GM19239 (cell line): Measurements from ENCODE around the gene C4B.
"Not testable (repeated sequence)": the region's sequence is repeated elsewhere in the genome, so short reads cannot be mapped to it uniquely, and the experiment has no call there.

Experiments used
- DNase-seq: peaks from one replicate; pipeline ENCODE4 v3.0.0; 2011; ENCODE audit warnings: low spot score; ENCODE audit not compliant: insufficient read length
- FAIRE-seq: peaks from 2 replicates; lab custom pipeline; 2011; peaks lifted over from hg19 to GRCh38; lab: Jason Lieb, UNC

Gene C4B

DNA sequence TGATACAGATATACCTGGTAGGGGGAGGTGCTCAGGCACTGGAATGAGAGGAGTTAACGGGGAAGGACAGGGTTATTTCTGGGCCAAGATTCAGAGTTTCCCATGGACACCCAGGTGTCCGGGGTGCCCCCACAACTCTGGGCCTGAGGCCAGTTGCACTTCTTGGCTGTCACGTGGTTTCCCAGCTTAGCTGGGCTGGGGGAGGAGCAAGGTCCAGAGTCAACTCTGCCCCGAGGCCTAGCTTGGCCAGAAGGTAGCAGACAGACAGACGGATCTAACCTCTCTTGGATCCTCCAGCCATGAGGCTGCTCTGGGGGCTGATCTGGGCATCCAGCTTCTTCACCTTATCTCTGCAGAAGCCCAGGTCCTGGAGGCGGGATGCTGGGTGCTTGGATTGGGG, at the start of gene C4B:
Gene C4B (plus strand): TSS at position 249 of the 400 bp plus-strand sequence. CDS start 51 bp downstream, at position 300.
- not testable (repeated sequence) for FAIRE-seq, DNase-seq

DNA sequence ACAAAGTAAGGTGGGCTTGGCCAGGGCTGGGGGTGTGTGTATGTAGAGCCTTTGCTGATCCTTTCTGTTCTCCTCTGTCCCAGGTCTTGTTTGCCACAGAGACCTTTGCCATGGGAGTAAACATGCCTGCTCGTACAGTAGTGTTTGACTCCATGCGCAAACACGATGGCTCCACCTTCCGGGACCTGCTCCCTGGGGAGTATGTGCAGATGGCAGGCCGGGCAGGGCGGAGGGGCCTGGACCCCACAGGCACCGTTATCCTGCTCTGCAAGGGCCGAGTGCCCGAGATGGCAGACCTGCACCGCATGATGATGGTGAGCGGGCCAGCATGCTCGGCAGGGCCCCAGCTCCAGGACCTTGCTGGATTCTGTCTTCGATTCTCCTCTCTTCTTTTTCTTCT, 48.9 kb upstream of the C4B start:
- no peak for FAIRE-seq
- DNase-seq = no peak

DNA sequence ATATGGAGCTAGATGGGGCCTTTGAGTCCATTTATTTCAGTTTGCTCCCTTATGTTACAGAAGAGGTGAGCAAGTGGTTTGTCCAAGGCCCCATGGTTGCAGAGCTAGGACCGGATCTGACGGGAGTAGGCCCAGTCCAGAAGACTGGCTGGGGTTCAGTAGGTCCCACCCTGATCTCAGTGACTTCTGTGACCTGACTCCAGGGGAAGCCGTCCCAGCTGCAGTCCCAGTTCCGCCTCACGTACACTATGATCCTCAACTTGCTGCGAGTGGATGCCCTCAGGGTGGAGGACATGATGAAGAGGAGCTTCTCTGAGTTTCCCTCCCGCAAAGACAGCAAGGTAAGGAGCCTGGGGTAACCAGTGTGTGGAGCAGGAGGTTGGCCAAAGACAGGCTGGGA, 48.1 kb upstream of the C4B start:
- DNase-seq (no peak), FAIRE-seq (no peak)

DNA sequence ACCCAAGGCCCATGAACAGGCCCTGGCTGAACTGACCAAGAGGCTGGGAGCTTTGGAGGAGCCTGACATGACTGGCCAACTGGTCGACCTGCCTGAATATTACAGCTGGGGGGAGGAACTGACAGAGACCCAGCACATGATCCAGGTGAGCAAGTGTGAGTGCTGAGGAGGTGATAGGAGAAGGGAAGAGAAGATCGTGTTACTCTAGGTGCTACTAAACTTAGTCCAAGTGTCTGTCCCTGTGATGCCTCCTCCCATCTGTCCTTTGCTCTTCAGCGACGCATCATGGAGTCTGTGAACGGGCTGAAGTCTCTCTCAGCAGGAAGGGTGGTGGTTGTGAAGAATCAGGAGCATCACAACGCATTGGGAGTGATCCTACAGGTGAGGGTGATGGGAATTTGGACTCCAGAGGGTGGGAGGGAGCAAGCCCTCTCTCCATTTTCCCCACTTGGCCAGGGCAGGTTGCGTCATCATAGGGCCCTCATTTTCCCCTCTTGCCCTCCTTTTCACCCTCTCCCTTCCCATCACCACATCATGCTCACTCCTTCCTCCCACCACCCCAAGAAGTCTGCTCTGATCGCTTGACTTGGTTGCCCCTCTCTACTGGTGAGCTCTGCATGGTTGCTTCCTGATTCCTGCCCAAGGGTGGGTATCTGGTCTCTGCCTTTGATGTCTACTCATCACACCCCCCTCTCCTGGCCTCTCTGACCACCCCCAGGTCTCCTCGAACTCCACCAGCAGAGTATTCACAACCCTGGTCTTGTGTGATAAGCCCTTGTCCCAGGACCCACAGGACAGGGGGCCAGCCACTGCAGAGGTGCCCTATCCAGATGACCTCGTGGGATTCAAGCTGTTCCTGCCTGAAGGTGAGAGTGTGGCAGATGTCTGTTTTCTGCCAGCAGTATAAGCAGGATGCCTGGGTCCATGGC, 47.3 kb upstream of the C4B start:
- DNase-seq = no peak
- no peak for FAIRE-seq

DNA sequence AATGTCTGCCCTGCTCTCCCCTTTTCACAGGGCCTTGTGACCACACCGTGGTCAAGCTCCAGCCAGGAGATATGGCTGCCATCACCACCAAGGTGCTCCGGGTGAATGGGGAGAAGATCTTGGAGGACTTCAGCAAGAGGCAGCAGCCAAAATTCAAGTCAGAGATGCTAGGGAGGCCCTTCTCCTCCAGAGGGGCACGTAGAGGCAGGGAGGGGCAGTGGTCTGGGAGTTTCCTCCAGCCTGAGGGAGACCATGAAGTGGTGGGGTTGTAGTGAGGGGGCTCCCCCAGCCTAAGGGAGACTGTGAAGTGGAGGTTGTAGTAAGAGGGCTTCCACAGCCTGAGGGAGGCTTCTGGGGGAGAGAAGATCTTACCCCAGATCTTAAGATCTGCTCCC, 46.7 kb upstream of the C4B start:
- no peak for DNase-seq
- no peak for FAIRE-seq

DNA sequence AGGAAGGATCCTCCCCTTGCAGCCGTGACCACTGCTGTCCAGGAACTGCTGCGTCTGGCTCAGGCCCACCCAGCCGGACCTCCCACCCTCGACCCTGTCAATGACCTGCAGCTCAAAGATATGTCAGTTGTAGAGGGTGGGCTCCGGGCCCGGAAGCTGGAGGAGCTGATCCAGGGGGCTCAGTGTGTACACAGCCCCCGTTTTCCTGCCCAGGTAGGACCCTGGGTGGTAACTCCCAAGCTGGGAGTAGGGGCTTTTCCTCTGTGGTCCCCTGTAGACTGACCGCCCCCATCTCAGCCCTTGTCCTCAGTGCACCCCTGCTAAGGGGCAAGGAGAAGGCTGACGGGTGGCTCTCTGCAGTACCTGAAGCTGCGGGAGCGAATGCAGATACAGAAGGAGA, 46.3 kb upstream of the C4B start:
- FAIRE-seq (no peak), DNase-seq (no peak)

DNA sequence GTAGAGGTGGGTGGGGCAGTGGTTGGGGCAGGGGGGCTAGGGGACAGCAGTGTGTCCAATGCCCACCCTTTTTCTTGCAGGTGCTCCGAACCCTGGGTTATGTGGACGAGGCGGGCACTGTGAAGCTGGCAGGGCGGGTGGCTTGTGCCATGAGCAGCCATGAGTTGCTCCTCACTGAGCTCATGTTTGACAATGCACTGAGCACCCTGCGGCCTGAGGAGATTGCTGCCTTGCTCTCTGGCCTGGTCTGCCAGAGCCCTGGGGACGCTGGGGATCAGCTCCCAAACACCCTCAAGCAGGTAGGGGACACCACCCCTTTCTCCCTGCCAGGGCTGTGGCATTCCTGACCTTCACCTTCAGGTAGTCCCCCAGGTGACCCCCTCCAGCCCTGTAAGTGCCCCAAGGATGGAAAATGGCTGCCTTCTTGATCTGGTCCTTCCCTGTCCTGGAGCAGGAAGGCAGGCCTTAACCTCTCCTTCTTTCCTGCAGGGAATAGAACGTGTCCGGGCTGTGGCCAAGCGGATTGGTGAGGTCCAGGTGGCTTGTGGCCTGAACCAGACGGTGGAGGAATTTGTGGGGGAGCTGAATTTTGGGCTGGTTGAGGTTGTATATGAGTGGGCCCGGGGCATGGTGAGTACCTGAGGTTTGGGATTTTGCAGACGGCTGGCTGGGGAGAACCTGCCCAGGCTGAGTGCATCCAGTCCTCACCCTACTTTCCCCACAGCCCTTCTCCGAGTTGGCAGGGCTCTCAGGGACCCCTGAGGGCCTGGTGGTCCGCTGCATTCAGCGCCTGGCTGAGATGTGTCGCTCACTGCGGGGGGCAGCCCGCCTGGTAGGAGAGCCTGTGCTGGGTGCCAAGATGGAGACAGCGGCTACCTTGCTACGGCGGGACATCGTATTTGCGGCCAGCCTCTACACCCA, 45.5 kb upstream of the C4B start:
- no peak for FAIRE-seq

DNA sequence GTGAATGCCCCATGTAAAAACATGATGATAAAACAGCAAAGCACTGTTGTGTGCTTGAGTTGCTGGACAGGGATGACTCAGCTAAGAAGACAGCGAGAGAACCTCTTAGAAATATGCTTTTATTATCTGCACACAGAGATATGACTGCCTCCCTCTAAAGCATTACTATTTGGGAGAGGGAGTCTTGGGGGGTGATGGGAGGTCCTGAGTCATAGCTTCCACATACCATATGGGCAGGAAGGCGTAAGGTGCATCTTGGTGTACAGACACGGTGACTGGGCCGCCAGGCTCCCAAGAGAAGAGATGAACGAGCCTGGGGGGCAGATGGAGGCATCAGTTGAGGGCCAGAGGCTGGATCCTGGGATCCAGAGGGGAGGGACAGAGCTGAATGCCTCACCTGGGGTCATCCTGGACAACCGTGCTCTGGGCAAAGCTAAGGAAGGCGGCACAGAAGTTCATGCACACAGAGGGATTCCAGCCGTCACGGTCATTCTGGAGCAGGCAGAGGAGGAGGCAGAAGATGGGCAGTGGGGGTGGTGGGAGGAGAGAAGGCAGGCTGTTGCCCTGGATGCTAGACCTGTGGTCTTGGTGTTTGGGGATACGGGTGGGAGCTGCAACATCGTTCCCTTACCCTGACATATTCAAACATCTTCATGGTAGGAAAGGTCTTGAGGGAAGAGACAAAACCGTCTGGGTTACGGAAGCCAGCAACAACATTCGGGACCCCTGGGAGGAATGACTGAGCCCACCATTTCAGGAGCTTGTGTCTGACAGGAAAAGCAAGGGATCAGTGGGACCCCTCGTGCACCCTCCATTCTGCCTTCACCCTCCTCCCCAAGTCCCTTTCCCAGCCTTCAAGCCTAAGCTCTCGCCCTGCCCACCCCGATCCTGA, 44.6 kb upstream of the C4B start:
- FAIRE-seq (no peak), DNase-seq (no peak)

More for the DNA sequence above, 45.5 kb upstream of the C4B start:
- no peak for DNase-seq

DNA sequence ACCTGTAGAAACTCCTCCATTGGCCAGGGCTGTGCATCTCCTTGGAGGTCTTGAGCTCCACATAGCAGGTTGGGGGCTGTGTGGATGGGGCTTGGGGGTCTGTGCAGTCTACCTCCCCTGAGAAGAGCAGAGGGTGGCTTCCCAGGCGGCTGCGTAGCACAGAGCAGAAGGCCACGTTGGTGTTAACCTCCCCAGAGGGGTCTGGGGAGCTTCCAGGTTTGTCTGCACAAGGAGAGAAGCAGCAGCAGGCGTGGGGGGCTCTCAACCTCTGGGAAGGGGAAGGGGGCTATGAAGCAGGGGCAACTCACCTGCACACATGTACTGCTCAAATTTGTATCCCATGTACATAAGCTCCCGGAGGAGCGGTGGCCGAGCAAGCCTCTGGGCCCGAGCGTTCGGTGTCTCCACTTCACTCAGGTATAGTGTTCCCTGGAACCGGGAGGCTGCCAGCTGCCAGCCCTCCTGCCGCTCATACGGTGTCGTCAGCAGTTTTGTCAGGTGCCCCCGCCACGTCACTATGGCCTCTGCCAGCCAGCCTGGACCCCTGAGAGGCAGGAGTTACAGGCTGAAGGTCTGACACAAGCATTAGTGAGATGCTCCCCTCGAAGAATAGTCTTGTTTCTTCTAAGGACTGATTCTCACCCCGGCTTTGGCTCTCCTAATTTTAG, 43.9 kb upstream of the C4B start:
- DNase-seq (no peak), FAIRE-seq (no peak)

DNA sequence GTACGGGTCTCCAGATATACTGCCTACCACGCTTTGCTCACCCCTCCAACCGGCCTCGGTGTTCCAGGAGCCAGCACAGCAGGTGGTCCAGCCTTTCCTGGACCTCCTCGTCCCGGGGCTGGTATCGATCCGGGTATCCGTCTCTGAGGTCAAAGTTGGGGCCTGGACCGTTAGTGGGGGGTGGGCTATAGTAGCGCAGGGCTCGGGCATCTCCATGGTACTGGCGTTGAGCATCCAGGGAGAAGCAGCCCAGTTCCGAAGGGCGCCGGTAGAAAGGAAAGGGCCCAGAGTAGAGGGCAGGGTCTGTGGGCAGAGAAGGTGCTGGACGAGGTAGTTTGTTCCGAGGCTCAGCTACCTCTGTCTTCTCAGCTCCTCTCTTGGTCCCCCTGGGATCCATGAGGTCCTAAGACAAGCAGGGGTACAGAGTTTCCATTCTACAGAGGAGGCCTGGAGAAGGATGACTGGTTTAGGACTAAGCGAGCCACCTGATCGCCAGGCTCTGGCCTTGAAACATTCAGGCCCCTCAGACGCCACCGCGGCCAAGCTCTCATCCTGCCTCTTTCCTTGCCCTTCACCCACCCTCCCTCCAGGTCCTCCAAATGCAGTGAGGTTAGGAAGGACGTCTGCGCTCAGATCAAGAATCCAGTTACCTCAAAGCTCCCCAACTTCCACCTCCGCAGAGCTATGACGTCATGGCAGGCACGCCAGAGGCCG, 43.2 kb upstream of the C4B start:
- FAIRE-seq (no peak), DNase-seq (no peak)

DNA sequence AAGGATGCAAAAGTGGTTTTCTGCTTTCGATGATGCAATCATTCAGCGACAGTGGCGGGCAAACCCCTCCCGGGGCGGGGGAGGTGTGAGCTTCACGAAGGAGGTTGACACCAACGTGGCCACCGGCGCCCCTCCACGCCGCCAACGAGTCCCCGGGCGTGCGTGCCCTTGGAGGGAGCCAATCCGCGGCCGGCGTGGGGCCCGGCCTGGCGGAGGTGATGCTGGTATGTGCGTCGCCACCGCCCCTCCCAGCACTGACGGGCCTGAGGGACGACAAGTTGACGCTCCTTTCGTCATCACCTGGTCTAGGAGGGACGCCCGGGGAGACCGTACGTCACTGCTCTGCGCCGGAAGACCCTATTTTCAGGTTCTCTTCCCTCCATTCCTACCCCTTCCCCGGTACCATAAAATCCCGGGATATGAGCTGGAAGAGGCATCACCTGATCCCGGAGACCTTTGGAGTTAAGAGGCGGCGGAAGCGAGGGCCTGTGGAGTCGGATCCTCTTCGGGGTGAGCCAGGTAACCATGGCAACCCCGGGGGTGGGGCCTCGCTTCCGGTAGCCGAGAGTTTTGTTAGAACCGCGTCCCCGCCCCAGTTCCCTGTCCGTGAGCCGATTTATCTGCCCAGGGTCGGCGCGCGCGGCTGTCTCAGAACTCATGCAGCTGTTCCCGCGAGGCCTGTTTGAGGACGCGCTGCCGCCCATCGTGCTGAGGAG, 42.4 kb upstream of the C4B start, which contains the start of gene DXO:
Gene DXO (minus strand): TSS at position 146 of the 716 bp plus-strand sequence. CDS start 463 bp downstream, outside the sequence.
- FAIRE-seq = peak; percentile 92
- peak; percentile 98 for DNase-seq

DNA sequence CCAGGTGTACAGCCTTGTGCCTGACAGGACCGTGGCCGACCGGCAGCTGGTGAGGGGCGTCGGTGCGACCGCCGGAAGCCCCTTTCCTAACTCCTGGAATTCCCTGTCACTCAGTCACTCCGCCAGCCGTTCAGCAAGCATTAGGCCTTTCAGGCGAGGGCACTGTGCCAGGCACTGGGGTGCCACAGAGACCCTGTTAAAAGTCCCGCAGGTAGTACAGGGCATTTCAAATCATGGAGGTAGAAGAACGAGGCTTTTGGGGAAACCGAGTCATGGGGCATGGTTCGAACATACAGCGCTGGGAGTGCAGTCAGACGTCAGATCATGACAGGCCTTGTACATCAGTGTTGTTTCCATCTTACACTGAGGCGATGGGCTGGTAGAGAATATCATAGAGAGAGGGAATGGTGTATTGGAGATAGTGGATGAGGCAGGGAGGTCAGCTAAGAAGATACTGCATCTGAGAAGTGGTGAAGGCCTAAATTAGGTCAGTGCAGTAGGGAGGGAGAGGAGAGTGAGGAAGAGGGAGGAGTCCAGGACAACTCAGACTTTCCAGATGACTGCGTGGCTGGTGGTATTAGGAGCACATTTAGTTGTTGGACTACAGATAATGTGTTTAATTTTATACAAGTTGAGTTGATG, 41.8 kb upstream of the C4B start:
- DNase-seq (no peak), FAIRE-seq (no peak)

DNA sequence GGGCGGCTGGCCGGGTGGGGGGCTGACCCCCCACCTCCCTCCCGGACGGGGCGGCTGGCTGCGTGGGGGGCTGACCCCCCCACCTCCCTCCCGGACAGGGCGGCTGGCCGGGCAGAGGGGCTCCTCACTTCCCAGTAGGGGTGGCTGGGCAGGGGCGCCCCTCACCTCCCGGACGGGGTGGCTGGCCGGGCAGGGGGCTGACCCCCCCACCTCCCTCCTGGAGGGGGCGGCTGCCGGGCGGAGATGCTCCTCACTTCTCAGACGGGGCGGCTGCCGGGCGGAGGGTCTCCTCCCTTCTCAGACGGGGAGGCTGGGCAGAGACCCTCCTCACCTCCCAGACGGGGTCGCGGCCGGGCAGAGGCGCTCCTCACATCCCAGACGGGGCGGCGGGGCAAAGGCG, 38.5 kb upstream of the C4B start:
- not testable (repeated sequence) for FAIRE-seq, DNase-seq

DNA sequence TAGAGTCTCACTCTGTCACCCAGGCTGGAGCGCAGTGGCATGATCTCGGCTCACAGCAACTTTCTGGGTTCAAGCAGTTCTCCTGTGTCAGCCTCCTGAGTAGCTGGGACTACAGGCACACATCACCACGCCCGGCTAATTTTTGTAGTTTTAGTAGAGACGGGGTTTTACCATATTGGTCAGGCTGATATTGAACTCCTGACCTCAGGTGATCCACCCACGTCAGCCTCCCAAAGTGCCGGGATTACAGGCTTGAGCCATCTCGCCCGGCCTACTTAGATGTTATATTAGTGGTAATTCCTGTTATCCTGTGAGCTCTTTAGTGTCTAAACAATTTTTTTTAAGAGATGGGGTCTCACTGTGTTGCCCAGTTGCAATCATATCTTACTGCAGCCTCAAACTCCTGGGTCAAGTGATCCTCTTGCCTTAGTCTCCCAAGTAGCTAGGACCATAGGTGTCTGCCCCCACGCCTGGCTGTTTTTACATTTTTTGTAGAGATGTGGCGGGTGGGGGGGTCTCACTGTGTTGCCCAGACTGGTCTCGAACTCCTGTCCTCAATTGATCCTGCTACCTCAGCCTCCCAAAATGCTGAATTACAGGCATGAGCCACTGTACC, 36.7 kb upstream of the C4B start:
- FAIRE-seq (no peak), DNase-seq (no peak)

DNA sequence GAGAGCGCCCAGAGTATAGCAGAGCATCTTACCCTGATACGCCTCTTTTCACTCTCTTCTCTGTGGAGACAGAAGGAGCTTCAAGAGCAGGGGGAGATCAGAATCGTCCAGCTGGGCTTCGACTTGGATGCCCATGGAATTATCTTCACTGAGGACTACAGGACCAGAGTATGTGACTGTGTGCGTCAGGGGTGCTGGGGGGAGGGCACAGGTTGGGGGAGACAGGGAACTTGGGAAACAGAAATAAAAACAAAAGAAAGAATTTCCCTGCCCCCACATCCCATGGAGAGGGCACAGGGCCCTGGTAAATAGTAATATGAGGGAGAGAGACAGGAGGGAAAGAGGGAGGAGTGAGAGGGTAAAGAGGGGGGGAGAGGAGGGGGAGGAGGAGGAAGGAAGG, 35.8 kb upstream of the C4B start:
- DNase-seq = no peak
- no peak for FAIRE-seq

DNA sequence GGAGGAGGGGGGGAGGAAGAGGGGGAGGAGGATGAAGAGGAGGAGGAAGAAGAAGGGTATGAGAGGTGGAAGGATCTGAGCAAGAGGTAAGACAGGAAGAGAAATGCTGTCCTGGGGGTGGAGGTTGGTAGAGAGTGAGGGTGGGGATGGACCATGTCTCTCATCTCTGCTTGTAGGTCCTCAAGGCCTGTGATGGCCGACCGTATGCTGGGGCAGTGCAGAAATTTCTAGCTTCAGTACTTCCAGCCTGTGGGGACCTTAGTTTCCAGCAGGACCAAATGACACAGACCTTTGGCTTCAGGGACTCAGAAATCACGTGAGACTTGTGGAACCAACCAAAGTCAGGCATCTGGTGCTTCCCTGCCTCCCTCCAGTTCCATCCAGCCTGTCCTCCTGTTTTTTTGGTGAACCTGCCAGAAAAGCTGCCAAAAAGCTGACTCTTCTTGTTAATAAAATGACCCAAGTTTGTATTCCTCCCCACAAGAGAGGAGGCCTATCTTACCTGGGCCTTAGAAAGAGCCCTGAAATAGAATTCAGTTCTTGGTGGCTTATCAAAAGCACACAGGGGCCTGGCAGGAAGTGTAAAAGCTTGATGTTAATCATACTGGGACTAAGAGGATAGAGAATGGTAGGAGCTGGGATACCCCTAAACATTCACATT, 35.2 kb upstream of the C4B start:
- no peak for DNase-seq
- no peak for FAIRE-seq
